KMS-11 (cell line): ENCODE results near the gene CAMSAP1.

ENCODE experiments used
- H2AFZ ChIP-seq: fragments of 200-600 bp; sonication (generic); 2 replicates; pipeline ENCODE4 v1.6.1; 2016; ENCODE audit warnings: antibody characterized with exemption, mixed run types, low read depth
- H3K27ac ChIP-seq: fragments of 200-600 bp; sonication (generic); 2 replicates; pipeline ENCODE4 v1.6.1; 2016; ENCODE audit warnings: mild to moderate bottlenecking, mixed run types
- H3K27me3 ChIP-seq: fragments of 200-600 bp; sonication (generic); 2 replicates; pipeline ENCODE4 v1.6.1; 2017; ENCODE audit warnings: mild to moderate bottlenecking, low read depth, mixed run types, moderate library complexity; ENCODE audit not compliant: insufficient read depth
- H3K36me3 ChIP-seq: fragments of 200-600 bp; sonication (generic); 2 replicates; pipeline ENCODE4 v1.6.1; 2017; ENCODE audit warnings: mild to moderate bottlenecking, mixed run types; ENCODE audit not compliant: insufficient read depth
- H3K4me1 ChIP-seq: fragments of 200-600 bp; sonication (generic); 2 replicates; pipeline ENCODE4 v1.6.1; 2016; ENCODE audit warnings: mild to moderate bottlenecking, low read depth, mixed run types; ENCODE audit not compliant: poor library complexity, severe bottlenecking
- H3K4me2 ChIP-seq: fragments of 200-600 bp; sonication (generic); 2 replicates; pipeline ENCODE4 v1.7.0; 2016; ENCODE audit warnings: mild to moderate bottlenecking, mixed run types
- H3K4me3 ChIP-seq: fragments of 200-600 bp; sonication (generic); IDR thresholded peaks from 2 replicates; pipeline ENCODE4 v1.6.1; 2017; ENCODE audit warnings: low read depth, low read length, mixed read lengths; ENCODE audit not compliant: insufficient read depth
- H3K79me2 ChIP-seq: fragments of 200-600 bp; sonication (generic); 2 replicates; pipeline ENCODE4 v1.6.1; 2016; ENCODE audit warnings: low read depth, mixed run types; ENCODE audit not compliant: insufficient read depth
- H3K9ac ChIP-seq: fragments of 200-600 bp; sonication (generic); 2 replicates; pipeline ENCODE4 v1.6.1; 2016; ENCODE audit warnings: mild to moderate bottlenecking, mixed run types
- H4K20me1 ChIP-seq: fragments of 200-600 bp; sonication (generic); 2 replicates; pipeline ENCODE4 v1.6.1; 2016; ENCODE audit warnings: mild to moderate bottlenecking, mixed run types; ENCODE audit not compliant: insufficient read depth
- TF ChIP-seq, protein P1 (sequence below): fragments of 200-600 bp; sonication (generic); conservative IDR thresholded peaks from 2 replicates; pipeline ENCODE4 v1.6.1; 2017; ENCODE audit warnings: low read depth, mild to moderate bottlenecking, antibody characterized with exemption, low read length, moderate library complexity, mixed read lengths

Gene CAMSAP1

DNA sequence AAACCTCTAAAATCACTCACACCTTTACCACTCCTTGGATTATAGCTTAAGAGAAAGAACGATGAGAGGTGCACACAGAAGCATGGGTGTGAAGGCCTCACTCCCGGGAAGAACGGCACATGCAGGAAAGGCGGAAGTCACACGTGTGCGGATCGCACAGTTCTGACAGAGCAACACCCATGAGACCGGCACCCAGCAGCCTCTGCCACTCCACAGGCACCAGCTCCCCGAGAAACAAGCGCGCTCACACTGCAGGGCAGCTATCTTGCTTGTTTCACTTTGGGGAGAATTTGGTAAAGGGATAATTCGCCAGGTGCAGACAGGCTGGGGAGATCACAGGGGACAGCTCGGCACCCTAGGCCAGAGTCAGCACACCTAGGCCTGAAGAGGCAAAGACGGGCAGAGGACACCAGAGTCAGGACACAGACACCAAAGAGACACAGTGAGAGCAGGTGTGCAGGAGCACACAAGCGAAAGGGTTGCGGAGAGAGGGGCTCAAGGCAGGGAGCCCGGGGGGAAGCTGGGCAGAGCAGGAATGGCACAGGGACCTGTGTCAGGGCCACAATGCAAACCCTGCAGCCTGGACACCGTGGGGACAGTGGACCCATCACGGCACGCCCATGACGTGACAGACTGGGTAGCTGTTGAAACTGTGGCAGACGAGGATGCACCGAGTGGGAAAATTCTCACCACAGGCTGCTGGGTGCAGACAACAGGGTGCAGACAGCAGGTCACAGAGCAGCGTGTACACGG, 81.7 kb downstream of the CAMSAP1 start:
- Histone ChIP-seq H3K4me3 (no peak overlapping the region), H3K4me2 (no peak overlapping the region), H3K27me3 (no peaks in the 10 kb centered on the region), H2AFZ (no peak overlapping the region), H3K27ac (no peak overlapping the region), H3K36me3 (no peaks in the 10 kb centered on the region), H3K79me2 (no peaks in the 10 kb centered on the region; the same call in 1 of the 2 replicates), H3K4me1 (no peaks in the 10 kb centered on the region), H4K20me1 (no peaks in the 10 kb centered on the region), H3K9ac (no peak overlapping the region)
- TF ChIP-seq, protein P1, sequence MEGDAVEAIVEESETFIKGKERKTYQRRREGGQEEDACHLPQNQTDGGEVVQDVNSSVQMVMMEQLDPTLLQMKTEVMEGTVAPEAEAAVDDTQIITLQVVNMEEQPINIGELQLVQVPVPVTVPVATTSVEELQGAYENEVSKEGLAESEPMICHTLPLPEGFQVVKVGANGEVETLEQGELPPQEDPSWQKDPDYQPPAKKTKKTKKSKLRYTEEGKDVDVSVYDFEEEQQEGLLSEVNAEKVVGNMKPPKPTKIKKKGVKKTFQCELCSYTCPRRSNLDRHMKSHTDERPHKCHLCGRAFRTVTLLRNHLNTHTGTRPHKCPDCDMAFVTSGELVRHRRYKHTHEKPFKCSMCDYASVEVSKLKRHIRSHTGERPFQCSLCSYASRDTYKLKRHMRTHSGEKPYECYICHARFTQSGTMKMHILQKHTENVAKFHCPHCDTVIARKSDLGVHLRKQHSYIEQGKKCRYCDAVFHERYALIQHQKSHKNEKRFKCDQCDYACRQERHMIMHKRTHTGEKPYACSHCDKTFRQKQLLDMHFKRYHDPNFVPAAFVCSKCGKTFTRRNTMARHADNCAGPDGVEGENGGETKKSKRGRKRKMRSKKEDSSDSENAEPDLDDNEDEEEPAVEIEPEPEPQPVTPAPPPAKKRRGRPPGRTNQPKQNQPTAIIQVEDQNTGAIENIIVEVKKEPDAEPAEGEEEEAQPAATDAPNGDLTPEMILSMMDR: no peak

- no peaks in the 10 kb centered on the region for H4K20me1 ChIP-seq
- H3K27ac ChIP-seq: no peak overlapping the region
- H3K4me3 ChIP-seq: no peak overlapping the region
- H3K27me3 ChIP-seq: no peaks in the 10 kb centered on the region
- no peak overlapping the region for H3K9ac ChIP-seq
- no peak overlapping the region for H2AFZ ChIP-seq
- H3K4me1 ChIP-seq: no peaks in the 10 kb centered on the region
- TF ChIP-seq, protein P1: no peak
- no peaks in the 10 kb centered on the region; the same call in 1 of the 2 replicates for H3K36me3 ChIP-seq
- no peak overlapping the region for H3K4me2 ChIP-seq
- no peaks in the 10 kb centered on the region for H3K79me2 ChIP-seq
Observed at GRCh38 chr9:135823036-135823435, 84.3 kb downstream of the CAMSAP1 start.

DNA sequence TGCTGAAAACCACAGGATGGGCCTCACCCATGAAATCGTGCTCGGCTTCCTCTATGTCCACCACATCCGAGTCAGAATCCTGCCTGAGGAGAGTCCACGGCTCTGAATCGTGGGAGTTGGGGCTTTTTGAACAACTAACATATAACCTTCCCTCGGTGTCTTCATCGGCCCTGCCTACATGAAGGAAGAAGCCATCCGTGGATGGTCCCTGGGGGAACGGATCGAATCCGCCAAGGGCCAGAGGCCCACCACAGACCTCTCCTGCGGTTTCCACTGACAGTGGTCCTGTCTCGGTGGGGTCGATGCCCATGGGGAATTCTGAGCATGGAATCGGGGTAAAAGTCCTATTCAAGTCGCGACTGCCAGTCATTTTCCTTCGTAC, 85.0 kb downstream of the CAMSAP1 start:
- Histone ChIP-seq H4K20me1 (no peaks in the 10 kb centered on the region), H3K4me3 (no peak overlapping the region), H3K27me3 (no peaks in the 10 kb centered on the region), H2AFZ (no peak overlapping the region), H3K27ac (no peak overlapping the region), H3K36me3 (no peaks in the 10 kb centered on the region; the same call in 1 of the 2 replicates), H3K4me2 (no peak overlapping the region), H3K4me1 (no peaks in the 10 kb centered on the region), H3K79me2 (no peaks in the 10 kb centered on the region), H3K9ac (no peak overlapping the region)
- TF ChIP-seq, protein P1: no peak

DNA sequence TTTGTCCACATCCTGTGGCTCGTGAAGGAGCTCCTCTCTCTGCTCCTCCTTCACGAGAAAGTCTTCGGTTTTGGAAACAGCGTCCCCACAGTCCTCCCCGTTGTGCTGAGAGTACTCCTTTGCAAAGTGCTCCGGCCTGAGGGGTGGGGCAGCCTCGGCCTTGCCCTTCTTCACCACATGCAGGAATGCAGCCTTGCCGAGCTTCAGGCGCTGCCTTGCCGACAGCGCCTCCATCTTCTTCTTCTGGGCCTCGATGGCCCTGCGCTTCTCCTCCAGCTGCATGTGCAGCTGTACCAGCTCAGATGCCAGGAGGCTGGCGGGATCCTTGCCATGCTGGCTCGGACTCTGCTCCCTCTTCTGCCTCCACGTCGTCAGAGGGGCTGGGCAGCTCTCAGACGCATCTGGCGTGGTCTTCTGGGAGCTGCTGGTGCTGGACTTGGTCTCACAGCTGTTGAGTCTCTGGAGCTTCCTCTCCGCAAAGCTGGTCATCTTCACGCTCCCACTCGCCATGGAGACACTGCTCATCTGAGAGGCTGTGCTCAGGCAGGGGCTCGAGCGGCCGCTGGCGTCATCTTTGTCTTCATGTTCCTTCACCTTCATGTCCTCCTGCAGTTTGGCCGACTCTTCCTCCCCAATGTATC, 85.5 kb downstream of the CAMSAP1 start:
- no peaks in the 10 kb centered on the region for H3K4me1 ChIP-seq
- H2AFZ ChIP-seq: no peak overlapping the region
- no peak overlapping the region for H3K4me3 ChIP-seq
- H3K36me3 ChIP-seq: no peaks in the 10 kb centered on the region; the same call in 1 of the 2 replicates
- no peak overlapping the region for H3K27ac ChIP-seq
- H3K27me3 ChIP-seq: no peaks in the 10 kb centered on the region
- no peak overlapping the region for H3K9ac ChIP-seq
- no peak overlapping the region for H3K4me2 ChIP-seq
- H3K79me2 ChIP-seq: no peaks in the 10 kb centered on the region
- no peaks in the 10 kb centered on the region for H4K20me1 ChIP-seq
- TF ChIP-seq, protein P1: no peak
